Stimulated activated CD4-positive, alpha-beta T cell treated with anti-CD3 and anti-CD28 coated beads, Interleukin-2, amount 100 ng/mL, for 48 hours (primary cell): ENCODE measurements around the gene RAPGEF4.
A peak's percentile ranks its signal among the peaks of the same experiment; 100 is the strongest.

Source experiments
- DNase-seq, 2 donors: peaks; one replicate each; pipeline ENCODE4 v3.0.0-alpha.2; 2020

The RAPGEF4 gene

DNA sequence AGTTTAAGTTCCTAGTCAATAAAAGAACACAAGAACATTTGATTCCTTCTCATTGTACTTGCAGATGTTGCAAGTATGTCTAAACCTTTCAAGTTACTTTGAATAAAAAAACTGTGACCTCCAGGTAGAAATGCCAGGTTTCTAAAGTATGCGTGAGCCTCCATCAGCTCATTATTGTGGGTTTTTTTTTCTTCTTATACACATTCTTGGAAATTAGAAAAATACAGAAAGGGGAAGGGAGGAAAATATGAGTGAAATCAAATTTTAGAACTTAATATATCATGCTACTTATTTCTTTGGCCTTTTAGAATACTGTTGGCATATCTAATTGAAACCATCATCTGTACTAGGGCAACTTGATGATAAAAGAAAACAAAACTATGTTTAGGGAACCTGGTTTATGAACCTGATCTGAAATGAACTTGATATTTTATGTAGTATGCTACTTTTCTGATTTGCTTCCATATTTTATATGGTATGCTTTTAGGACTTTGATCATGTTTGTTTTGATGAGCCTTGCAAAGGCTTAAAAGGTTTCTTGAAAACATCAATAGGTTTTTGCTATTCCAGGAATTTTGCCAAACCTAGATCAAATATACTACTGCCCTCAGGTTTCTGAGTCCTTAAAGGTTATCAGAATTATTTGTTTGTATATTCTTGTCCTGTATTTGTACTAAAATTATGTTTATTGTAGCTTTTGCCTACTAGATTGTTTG is 209.3 kb downstream of the RAPGEF4 start:
- DNase-seq: no peak

GRCh38 chr2:172945510-172945850 is 209.8 kb downstream of the RAPGEF4 start:
- no peak for DNase-seq

- DNase-seq: no peak
Observed at GRCh38 chr2:172947461-172948153, 212.0 kb downstream of the RAPGEF4 start.

- no peak for DNase-seq
Observed at GRCh38 chr2:172949522-172949921, 213.9 kb downstream of the RAPGEF4 start.

DNA sequence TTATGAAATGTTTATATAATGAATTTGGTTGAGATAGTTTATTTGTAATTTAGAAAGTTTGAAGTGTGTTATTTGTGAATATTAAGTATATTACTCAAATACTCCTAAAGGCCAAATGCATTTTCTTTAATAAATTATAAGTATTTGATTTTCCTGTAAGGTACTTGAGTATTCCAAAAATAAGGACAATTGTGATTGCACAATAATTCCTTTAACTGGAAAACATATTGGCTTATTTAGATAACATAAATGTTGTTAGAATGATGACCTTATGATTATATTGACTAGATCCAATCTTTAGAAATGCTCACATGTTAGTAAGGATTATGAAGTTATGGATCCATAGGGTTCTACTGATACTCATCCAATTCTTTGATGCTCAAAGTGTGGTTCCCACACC is 214.9 kb downstream of the RAPGEF4 start:
- DNase-seq: no peak

DNA sequence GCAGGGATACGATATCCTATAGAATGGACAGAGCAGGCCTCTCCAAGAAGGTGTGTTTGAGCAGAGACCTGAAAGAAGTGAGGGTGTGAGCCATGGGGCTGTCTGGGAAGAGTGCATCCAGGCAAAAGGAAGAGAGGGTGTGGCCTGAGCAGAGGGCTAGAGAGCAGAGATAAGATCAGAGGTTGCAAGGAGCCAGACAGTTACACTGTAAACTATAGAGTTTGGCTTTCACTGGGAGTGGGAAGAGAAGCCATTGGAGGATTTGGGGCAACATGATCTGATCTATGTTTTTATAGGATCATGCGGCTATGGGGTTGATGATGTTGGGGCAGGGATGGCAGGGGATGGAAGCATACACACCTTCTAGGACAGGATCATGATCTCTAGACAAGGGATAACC is 215.9 kb downstream of the RAPGEF4 start:
- no peak for DNase-seq

- DNase-seq: no peak
Observed at GRCh38 chr2:172953411-172953810, 217.8 kb downstream of the RAPGEF4 start.

- DNase-seq: no peak
Observed at GRCh38 chr2:172953970-172954852, 218.6 kb downstream of the RAPGEF4 start.

GRCh38 chr2:172955587-172955986 is 219.9 kb downstream of the RAPGEF4 start:
- DNase-seq: no peak

DNA sequence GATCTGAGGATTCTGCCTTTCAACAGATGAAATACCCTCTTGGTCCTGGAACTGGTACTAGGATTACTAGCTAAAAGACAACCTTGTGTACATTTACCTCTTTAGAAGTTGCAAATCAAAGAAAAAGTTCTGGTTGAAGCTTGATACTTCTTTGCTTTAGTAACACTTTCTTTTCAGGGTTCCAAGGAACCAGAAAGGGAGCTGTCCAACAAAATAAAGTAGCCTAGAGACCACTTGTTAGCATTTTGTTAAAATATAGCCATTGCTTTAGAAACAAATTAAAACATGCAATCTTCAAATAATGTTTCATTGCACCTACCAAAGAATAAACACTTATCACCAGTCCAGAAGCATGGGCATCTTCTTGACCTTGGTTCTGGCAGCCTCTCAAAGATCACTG is 222.1 kb downstream of the RAPGEF4 start:
- DNase-seq: no peak

GRCh38 chr2:172962082-172962481 is 226.4 kb downstream of the RAPGEF4 start:
- no peak for DNase-seq

DNA sequence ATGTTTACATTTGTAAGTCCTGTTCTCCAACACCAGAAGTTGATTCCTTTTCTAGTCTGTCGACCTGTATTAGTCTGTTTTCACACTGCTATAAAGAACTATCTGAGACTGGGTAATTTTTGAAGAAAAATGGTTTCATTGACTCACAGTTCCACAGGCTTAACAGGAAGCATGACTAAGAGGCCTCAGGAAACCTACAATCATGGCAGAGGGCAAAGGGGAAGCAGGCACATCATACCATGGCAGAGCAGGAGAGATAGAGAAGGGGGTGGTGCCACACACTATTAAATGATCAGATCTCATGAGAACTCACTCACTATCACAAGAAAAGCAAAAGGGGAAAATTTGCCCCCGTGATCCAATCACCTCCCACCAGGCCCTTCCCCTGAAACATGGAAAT is 227.2 kb downstream of the RAPGEF4 start:
- DNase-seq: no peak

GRCh38 chr2:172964511-172965139 is 229.0 kb downstream of the RAPGEF4 start:
- no peak for DNase-seq

- DNase-seq: no peak
Observed at GRCh38 chr2:172965433-172966212, 230.0 kb downstream of the RAPGEF4 start.

GRCh38 chr2:172967036-172967982 is 231.7 kb downstream of the RAPGEF4 start:
- DNase-seq: no peak

- no peak for DNase-seq
Observed at GRCh38 chr2:172968061-172968469, 232.4 kb downstream of the RAPGEF4 start.

DNA sequence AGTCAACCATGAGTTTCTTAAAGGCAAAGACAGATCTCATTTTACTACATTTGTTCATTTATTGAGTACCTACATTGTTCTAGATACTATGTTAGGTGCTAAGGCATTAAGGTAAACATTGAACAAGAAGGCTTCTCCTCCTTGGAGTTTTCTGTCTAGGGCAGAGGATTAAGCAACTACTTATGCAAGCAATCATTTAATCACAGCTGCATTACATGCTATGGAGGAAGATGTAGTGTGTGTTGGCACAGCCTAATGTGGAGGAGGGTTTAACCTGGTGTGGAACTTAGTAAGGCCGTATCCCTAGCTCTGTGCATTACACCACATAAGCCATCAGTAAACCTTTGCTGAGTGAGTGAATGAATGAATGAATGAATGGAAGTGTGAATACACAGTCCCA is 233.5 kb downstream of the RAPGEF4 start:
- DNase-seq: no peak

GRCh38 chr2:172969609-172970008 is 234.0 kb downstream of the RAPGEF4 start:
- DNase-seq: no peak

DNA sequence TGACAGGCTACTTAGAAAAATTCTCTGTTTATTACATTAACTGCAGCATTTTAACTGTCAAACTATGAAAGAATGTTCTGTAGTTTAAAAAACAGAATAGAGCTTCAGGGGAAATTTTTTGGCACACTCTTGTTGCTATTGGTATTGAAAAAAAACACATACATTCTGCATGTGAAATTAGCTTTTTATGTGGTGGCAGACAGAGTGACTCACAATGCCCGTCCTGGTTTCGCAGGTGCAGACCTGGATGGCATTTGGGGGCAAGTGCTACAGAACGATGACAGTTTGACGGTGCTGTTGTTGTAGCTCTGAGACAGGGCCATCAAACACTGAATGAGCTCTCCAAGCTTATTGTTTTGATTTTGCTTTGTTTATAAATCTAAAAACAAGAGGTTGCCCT is 235.0 kb downstream of the RAPGEF4 start:
- DNase-seq: peak in 1 of 2 donors; percentile 6

- DNase-seq: peak; percentile 41 to 50
Observed at GRCh38 chr2:172972005-172972619, 236.5 kb downstream of the RAPGEF4 start.

- no peak for DNase-seq
Observed at GRCh38 chr2:172974762-172975161, 239.1 kb downstream of the RAPGEF4 start.
